HepG2 (cell line): Measurements from ENCODE around the gene MRPL20. TPM values are rescaled to one million over a fixed set of nuclear protein-coding genes. Genes with fewer than 3 reads are reported as not detected.
A peak's percentile ranks its signal among the peaks of the same experiment; 100 is the strongest.

ENCODE experiments used
- ARNT2 ChIP-seq: sonication (generic); formaldehyde crosslinking; IDR thresholded peaks from 2 replicates; pipeline ENCODE4 v1.8.0; 2022; ENCODE audit warnings: mild to moderate bottlenecking, low read depth, missing genetic modification reagents, moderate library complexity
- ETV5 ChIP-seq: IDR thresholded peaks from 2 replicates; pipeline ENCODE4 v1.6.1; 2018; ENCODE audit warnings: missing biosample characterization, missing genetic modification reagents, inconsistent platforms, borderline replicate concordance
- FOXA3 ChIP-seq: IDR thresholded peaks from 2 replicates; pipeline ENCODE4 v1.6.1; 2016; ENCODE audit warnings: missing genetic modification reagents, missing compliant biosample characterization
- NBN ChIP-seq: fragments of 450-650 bp; conservative IDR thresholded peaks from 2 replicates; pipeline ENCODE4 v1.6.1; 2017
- NR2C2 ChIP-seq: sonication (generic); formaldehyde crosslinking; IDR thresholded peaks from 2 replicates; pipeline ENCODE4 v1.4.0; 2020; ENCODE audit warnings: missing genetic modification reagents, mild to moderate bottlenecking, moderate library complexity, borderline replicate concordance
- RFX5 ChIP-seq: IDR thresholded peaks from 2 replicates; pipeline ENCODE4 v1.6.1; 2011; ENCODE audit warnings: low read depth, low read length, improper control_type of control experiment
- SKI ChIP-seq: fragments of 450-650 bp; IDR thresholded peaks from one replicate; pipeline ENCODE4 v1.6.1; 2018; ENCODE audit warnings: mild to moderate bottlenecking; ENCODE audit not compliant: partially characterized antibody
- SMARCE1 ChIP-seq: fragments of 450-650 bp; IDR thresholded peaks from 2 replicates; pipeline ENCODE4 v1.6.1; 2017; ENCODE audit warnings: borderline replicate concordance
- ZFP90 ChIP-seq: sonication (generic); formaldehyde crosslinking; IDR thresholded peaks from 2 replicates; pipeline ENCODE4 v1.8.0; 2022; ENCODE audit warnings: missing genetic modification reagents, mild to moderate bottlenecking, inconsistent platforms, borderline replicate concordance
- ZNF180 ChIP-seq: sonication (generic); formaldehyde crosslinking; IDR thresholded peaks from 2 replicates; pipeline ENCODE4 v1.4.0; 2020; ENCODE audit warnings: low read depth, missing genetic modification reagents, borderline replicate concordance
- ZNF24 ChIP-seq: fragments of 450-650 bp; IDR thresholded peaks from 2 replicates; pipeline ENCODE4 v1.6.1; 2017; ENCODE audit warnings: antibody characterized with exemption, mild to moderate bottlenecking
- ZNF569 ChIP-seq: sonication (generic); formaldehyde crosslinking; IDR thresholded peaks from 2 replicates; pipeline ENCODE4 v1.5.0; 2020; ENCODE audit warnings: mild to moderate bottlenecking, missing genetic modification reagents, moderate library complexity, borderline replicate concordance
- polyA plus RNA-seq, 8 experiments: library from polyadenylated mRNA; depleted of rRNA in 3 of 8; stranded (reverse) in 7 of 8; unstranded in 1 of 8; fragments of >200 nt; fragmentation: Illumina TruSeq in 4 of 8; extraction: Trizol in 4 of 8; gene quantifications; 2 replicates each; pipeline versions ENCODE4 v1.2.1 to v1.2.3, GENCODE V29; 2011 to 2016; ENCODE audit warnings: low read depth in 4 of 8, missing spikeins in 1 of 8, mixed read lengths in 1 of 8; ENCODE audit not compliant: insufficient read depth in 1 of 8
- total RNA-seq, 5 experiments: library from RNA; depleted of rRNA; stranded (reverse); fragments of >200 nt; fragmentation: Illumina TruSeq; extraction: Trizol; gene quantifications; 2 replicates each; pipeline ENCODE4 v1.2.3, GENCODE V29; 2016; ENCODE audit warnings: low read depth in 1 of 5
- TF ChIP-seq, protein P1 (sequence below): sonication (generic); formaldehyde crosslinking; IDR thresholded peaks from 2 replicates; pipeline ENCODE4 v1.5.0; 2020; ENCODE audit warnings: missing genetic modification reagents, mild to moderate bottlenecking, borderline replicate concordance
- TF ChIP-seq, protein P2 (sequence below): sonication (generic); formaldehyde crosslinking; IDR thresholded peaks from 2 replicates; pipeline ENCODE4 v1.5.0; 2020; ENCODE audit warnings: missing genetic modification reagents
- TF ChIP-seq, protein P3 (sequence below): sonication (generic); formaldehyde crosslinking; IDR thresholded peaks from 2 replicates; pipeline ENCODE4 v1.4.0; 2020; ENCODE audit warnings: missing genetic modification reagents, low read depth, mild to moderate bottlenecking, borderline replicate concordance
- TF ChIP-seq, protein P4 (sequence below): sonication (generic); formaldehyde crosslinking; IDR thresholded peaks from 2 replicates; pipeline ENCODE4 v1.4.0; 2020; ENCODE audit warnings: missing genetic modification reagents
- TF ChIP-seq, protein P5 (sequence below): sonication (generic); formaldehyde crosslinking; IDR thresholded peaks from 2 replicates; pipeline ENCODE4 v1.4.0; 2020; ENCODE audit warnings: missing genetic modification reagents

The MRPL20 gene
- total and polyA plus RNA-seq, 2 of the 13 experiments (the other 11 are each of a cell fraction or from before 2014, with no cell fraction given), result 59.2 to 127 TPM

DNA sequence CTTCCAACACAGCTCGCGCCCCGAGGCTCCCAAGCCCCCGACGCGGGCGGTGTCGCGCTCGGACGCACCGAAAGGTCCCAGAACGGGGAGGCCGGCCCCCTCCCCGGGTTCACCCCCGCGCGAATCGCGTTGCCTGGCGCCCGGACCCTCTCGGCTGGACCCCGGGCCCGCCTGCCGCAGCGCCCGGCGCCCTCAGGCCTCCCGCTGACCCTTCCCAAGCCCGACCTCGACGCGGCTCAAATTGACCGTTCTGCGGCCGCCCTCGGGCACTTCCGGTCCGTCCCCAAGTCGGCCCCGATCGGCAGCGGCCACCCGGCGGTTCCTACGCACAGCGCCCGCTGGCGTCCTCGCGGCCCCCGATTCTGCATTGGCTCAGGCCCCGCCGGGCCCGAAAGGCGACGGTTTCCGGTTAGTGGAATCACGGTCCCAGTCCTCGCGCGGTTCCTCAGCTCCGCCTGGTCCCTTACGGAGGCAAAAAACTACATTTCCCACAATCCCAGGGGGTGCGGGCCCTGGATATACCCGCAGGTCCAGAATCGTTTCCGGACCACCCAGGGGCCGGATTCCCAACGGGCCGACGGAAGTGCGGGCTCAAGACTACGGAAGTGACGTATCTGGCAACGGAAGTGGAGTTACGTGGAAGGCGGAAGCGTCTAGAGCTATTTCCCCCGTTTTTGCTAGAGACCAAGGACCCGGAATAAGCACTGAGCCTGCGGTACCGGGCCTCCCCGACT is 32.0 kb downstream of the MRPL20 start, which contains the start of gene AURKAIP1 (continued):
- TF ChIP-seq, protein P1, sequence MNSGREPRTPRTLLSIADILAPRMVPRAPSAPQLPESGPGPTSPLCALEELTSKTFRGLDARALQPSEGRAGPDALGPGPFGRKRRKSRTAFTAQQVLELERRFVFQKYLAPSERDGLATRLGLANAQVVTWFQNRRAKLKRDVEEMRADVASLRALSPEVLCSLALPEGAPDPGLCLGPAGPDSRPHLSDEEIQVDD (CRISPR knock-in tag), result no peak
- TF ChIP-seq NR2C2 (CRISPR knock-in tag), result peak; percentile 99
- TF ChIP-seq ZNF569 (CRISPR knock-in tag), result 0 out of 2 replicates have a peak, but pooled peaks have one; percentile 90
- peak; percentile 13 for TF ChIP-seq SKI
- peak; percentile 63; the same call in 1 of the 2 replicates for TF ChIP-seq RFX5
- TF ChIP-seq ETV5 (CRISPR knock-in tag), result peak; percentile 86
- TF ChIP-seq ZNF24, result peak; percentile 82; the same call in 1 of the 2 replicates
- no peak; the same call in 1 of the 2 replicates for TF ChIP-seq ZFP90 (CRISPR knock-in tag)
- TF ChIP-seq, protein P2, sequence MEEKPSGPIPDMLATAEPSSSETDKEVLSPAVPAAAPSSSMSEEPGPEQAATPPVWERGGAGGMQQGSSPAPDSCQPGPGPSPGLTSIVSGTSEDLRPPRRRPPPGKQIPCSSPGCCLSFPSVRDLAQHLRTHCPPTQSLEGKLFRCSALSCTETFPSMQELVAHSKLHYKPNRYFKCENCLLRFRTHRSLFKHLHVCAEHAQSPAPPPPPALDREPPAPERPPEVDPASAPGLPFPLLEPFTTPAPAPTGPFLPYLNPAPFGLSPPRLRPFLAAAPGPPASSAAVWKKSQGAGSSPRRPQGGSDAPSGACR (CRISPR knock-in tag), result peak; percentile 99
- TF ChIP-seq ZNF180 (CRISPR knock-in tag), result no peak
- no peak for TF ChIP-seq NBN
- TF ChIP-seq ARNT2 (CRISPR knock-in tag), result peak; percentile 99
- TF ChIP-seq SMARCE1, result no peak
- TF ChIP-seq, protein P3, sequence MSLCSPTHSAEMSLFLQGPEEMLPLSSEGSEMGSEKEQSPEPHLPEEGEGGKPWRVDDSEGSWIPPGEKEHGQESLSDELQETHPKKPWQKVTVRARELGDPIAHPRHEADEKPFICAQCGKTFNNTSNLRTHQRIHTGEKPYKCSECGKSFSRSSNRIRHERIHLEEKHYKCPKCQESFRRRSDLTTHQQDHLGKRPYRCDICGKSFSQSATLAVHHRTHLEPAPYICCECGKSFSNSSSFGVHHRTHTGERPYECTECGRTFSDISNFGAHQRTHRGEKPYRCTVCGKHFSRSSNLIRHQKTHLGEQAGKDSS (CRISPR knock-in tag), result peak; percentile 97; the same call in 1 of the 2 replicates
- TF ChIP-seq, protein P4, sequence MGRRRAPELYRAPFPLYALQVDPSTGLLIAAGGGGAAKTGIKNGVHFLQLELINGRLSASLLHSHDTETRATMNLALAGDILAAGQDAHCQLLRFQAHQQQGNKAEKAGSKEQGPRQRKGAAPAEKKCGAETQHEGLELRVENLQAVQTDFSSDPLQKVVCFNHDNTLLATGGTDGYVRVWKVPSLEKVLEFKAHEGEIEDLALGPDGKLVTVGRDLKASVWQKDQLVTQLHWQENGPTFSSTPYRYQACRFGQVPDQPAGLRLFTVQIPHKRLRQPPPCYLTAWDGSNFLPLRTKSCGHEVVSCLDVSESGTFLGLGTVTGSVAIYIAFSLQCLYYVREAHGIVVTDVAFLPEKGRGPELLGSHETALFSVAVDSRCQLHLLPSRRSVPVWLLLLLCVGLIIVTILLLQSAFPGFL (CRISPR knock-in tag), result peak; percentile 77; the same call in 1 of the 2 replicates
- peak; percentile 82 for TF ChIP-seq FOXA3 (CRISPR knock-in tag)
- TF ChIP-seq, protein P5, sequence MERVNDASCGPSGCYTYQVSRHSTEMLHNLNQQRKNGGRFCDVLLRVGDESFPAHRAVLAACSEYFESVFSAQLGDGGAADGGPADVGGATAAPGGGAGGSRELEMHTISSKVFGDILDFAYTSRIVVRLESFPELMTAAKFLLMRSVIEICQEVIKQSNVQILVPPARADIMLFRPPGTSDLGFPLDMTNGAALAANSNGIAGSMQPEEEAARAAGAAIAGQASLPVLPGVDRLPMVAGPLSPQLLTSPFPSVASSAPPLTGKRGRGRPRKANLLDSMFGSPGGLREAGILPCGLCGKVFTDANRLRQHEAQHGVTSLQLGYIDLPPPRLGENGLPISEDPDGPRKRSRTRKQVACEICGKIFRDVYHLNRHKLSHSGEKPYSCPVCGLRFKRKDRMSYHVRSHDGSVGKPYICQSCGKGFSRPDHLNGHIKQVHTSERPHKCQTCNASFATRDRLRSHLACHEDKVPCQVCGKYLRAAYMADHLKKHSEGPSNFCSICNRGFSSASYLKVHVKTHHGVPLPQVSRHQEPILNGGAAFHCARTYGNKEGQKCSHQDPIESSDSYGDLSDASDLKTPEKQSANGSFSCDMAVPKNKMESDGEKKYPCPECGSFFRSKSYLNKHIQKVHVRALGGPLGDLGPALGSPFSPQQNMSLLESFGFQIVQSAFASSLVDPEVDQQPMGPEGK (CRISPR knock-in tag), result peak; percentile 94
